HepG2 (cell line): ENCODE data around the gene AFG1L. TPM values are rescaled to one million over a fixed set of nuclear protein-coding genes. Genes with fewer than 3 reads are reported as not detected.

Experiments
- ATAC-seq: fragments of 200-7000 bp; cut with Tn5 transposase; 3 replicates; pipeline ENCODE4 v1.9.1; 2020; ENCODE audit warnings: mild to moderate bottlenecking, moderate library complexity
- BruUV-seq: library from RNA; stranded (reverse); fragments of 400-500 nt; replicated peaks from 2 replicates; lab custom pipeline; 2021; lab: Mats Ljungman, UMichigan
- CTCF ChIA-PET: fragments of 300-600 bp; formaldehyde crosslinking; extraction: SDS; loops from one replicate; lab custom pipeline; 2021; ENCODE audit warnings: low total read pairs, inconsistent platforms, low intra/inter-chr PET ratio; lab: Yijun Ruan, JAX
- POLR2A ChIA-PET: fragments of 350-600 bp; sonication (Branson Sonifier 250); formaldehyde crosslinking; loops from one replicate; lab custom pipeline; 2020; ENCODE audit warnings: antibody characterized with exemption, inconsistent platforms; lab: Yijun Ruan, JAX
- DNase-seq: peaks from one replicate; pipeline ENCODE4 v3.0.0-alpha.2; 2015; ENCODE audit warnings: low spot score
- FAIRE-seq: peaks from 3 replicates; lab custom pipeline; 2011; peaks lifted over from hg19 to GRCh38; lab: Jason Lieb, UNC
- H2AFZ ChIP-seq: one replicate; pipeline ENCODE4 v1.6.1; 2011; ENCODE audit warnings: low read length, inconsistent platforms
- H3K27ac ChIP-seq: fragments of 300-600 bp; 3 replicates; pipeline ENCODE4 v1.8.0; 2011; ENCODE audit warnings: mixed run types, mild to moderate bottlenecking, mixed read lengths, low read length, inconsistent platforms; ENCODE audit not compliant: insufficient read depth; ENCODE audit errors: extremely low read length
- H3K27me3 ChIP-seq, 2 experiments: fragments of 200-600 bp in 1 of 2; 2 replicates in 1 of 2; 3 replicates in 1 of 2; pipeline versions ENCODE4 v1.6.0 to v1.8.0; 2011; ENCODE audit warnings: low read length in 2 of 2, mild to moderate bottlenecking in 2 of 2, moderate library complexity in 2 of 2, inconsistent platforms in 1 of 2; ENCODE audit not compliant: insufficient read depth in 2 of 2, control insufficient read depth in 1 of 2
- H3K36me3 ChIP-seq, 2 experiments: fragments of 200-600 bp in 1 of 2; replicated peaks in 1 of 2; 2 replicates in 1 of 2; 3 replicates in 1 of 2; pipeline versions ENCODE4 v1.5.1 to v1.8.0; 2011; ENCODE audit warnings: low read length in 2 of 2, inconsistent platforms in 1 of 2; ENCODE audit not compliant: insufficient read depth in 2 of 2, control insufficient read depth in 1 of 2
- H3K4me1 ChIP-seq: 2 replicates; pipeline ENCODE4 v1.5.1; 2012; ENCODE audit warnings: low read length, inconsistent platforms; ENCODE audit not compliant: insufficient read depth
- H3K4me2 ChIP-seq: 2 replicates; pipeline ENCODE4 v1.6.0; 2011; ENCODE audit warnings: low read depth, low read length, inconsistent platforms
- H3K4me3 ChIP-seq, 3 experiments: fragments of 200-600 bp in 1 of 3; sonication (generic), shearing (Covaris generic) in 1 of 3; replicated peaks in 1 of 3; 2 replicates each; pipeline ENCODE4 v1.5.1; 2011 to 2016; ENCODE audit warnings: low read length in 3 of 3, inconsistent platforms in 2 of 3, low read depth in 2 of 3, mild to moderate bottlenecking in 2 of 3, control low read depth in 1 of 3, mixed read lengths in 1 of 3; ENCODE audit not compliant: insufficient read depth in 1 of 3
- H3K79me2 ChIP-seq: one replicate; pipeline ENCODE4 v1.6.1; 2011; ENCODE audit warnings: low read length, inconsistent platforms; ENCODE audit not compliant: insufficient read depth
- H3K9ac ChIP-seq: 2 replicates; pipeline ENCODE4 v1.6.0; 2011; ENCODE audit warnings: mild to moderate bottlenecking, low read depth, low read length, inconsistent platforms; ENCODE audit not compliant: insufficient read depth
- H3K9me3 ChIP-seq: 2 replicates; pipeline ENCODE4 v1.5.1; 2012; ENCODE audit warnings: mild to moderate bottlenecking, low read length
- H4K20me1 ChIP-seq: 2 replicates; pipeline ENCODE4 v1.6.0; 2011; ENCODE audit warnings: inconsistent platforms, mild to moderate bottlenecking, low read length, moderate library complexity; ENCODE audit not compliant: insufficient read depth
- AKAP8 ChIP-seq: sonication (generic); formaldehyde crosslinking; IDR thresholded peaks from 2 replicates; pipeline ENCODE4 v1.5.1; 2020; ENCODE audit warnings: mild to moderate bottlenecking, missing genetic modification reagents
- SIX1 ChIP-seq: sonication (generic); formaldehyde crosslinking; IDR thresholded peaks from 2 replicates; pipeline ENCODE4 v1.4.0; 2020; ENCODE audit warnings: missing genetic modification reagents, borderline replicate concordance
- TAF1 ChIP-seq: sonication (generic); formaldehyde crosslinking; IDR thresholded peaks from 2 replicates; pipeline ENCODE4 v1.4.0; 2020; ENCODE audit warnings: missing genetic modification reagents
- ZNF407 ChIP-seq: sonication (generic); formaldehyde crosslinking; IDR thresholded peaks from one replicate; pipeline ENCODE4 v1.5.1; 2020; ENCODE audit warnings: mild to moderate bottlenecking, missing genetic modification reagents; ENCODE audit errors: not compliant biosample characterization
- ZNF468 ChIP-seq: sonication (generic); formaldehyde crosslinking; IDR thresholded peaks from 2 replicates; pipeline ENCODE4 v1.8.0; 2022; ENCODE audit warnings: mild to moderate bottlenecking, moderate library complexity, missing genetic modification reagents
- WGBS: methylation state at CpG from one replicate; pipeline ENCODE4 v1.1.6; 2017; ENCODE audit warnings: low lambda C conversion rate; 5-methylcytosine and 5-hydroxymethylcytosine counted together
- in situ Hi-C: cut with HindIII; loops from 2 replicates; pipeline ENCODE4 v1.10.0; 2017; ENCODE audit warnings: low pct_unique_long_range_greater_than_20kb; ENCODE audit not compliant: extremely low pct_ligation_motif_present
- intact Hi-C: fragments of 100-400 bp; cut with micrococcal nuclease; formaldehyde crosslinking; loops from one replicate; pipeline ENCODE4 v1.10.0; 2022; ENCODE audit not compliant: unreplicated experiment
- polyA plus RNA-seq, 8 experiments: library from polyadenylated mRNA; depleted of rRNA in 3 of 8; stranded (reverse) in 7 of 8; unstranded in 1 of 8; fragments of >200 nt; fragmentation: Illumina TruSeq in 4 of 8; extraction: Trizol in 4 of 8; gene quantifications; 2 replicates each; pipeline versions ENCODE4 v1.2.1 to v1.2.3, GENCODE V29; 2011 to 2016; ENCODE audit warnings: low read depth in 4 of 8, missing spikeins in 1 of 8, mixed read lengths in 1 of 8; ENCODE audit not compliant: insufficient read depth in 1 of 8
- total RNA-seq, 5 experiments: library from RNA; depleted of rRNA; stranded (reverse); fragments of >200 nt; fragmentation: Illumina TruSeq; extraction: Trizol; gene quantifications; 2 replicates each; pipeline ENCODE4 v1.2.3, GENCODE V29; 2016; ENCODE audit warnings: low read depth in 1 of 5

The AFG1L gene
- total and polyA plus RNA-seq, 2 of the 13 experiments (the other 11 are each of a cell fraction or from before 2014, with no cell fraction given), result 3.1 to 14.0 TPM

GRCh38 chr6:108380876-108381275, 86.0 kb downstream of the AFG1L start:
- no peak overlapping the region for H3K9ac ChIP-seq
- CTCF ChIA-PET, result no interaction called here
- H3K4me2 ChIP-seq, result no peak overlapping the region
- ATAC-seq, result no peak
- TF ChIP-seq AKAP8 (CRISPR knock-in tag) (no peak), ZNF407 (CRISPR knock-in tag) (no peak), SIX1 (CRISPR knock-in tag) (no peak), ZNF468 (no peak), TAF1 (CRISPR knock-in tag) (no peak)
- no TSS peak for BruUV-seq
- H3K4me1 ChIP-seq, result peaks cover 6% of the 10 kb centered on the region; the same call in 1 of the 2 replicates
- no peak overlapping the region for H2AFZ ChIP-seq
- in situ Hi-C loops (no loop called here), intact Hi-C loops (no loop called here)
- POLR2A ChIA-PET, result no interaction called here
- H3K4me3 ChIP-seq, result no peak overlapping the region
- no peaks in the 10 kb centered on the region for H4K20me1 ChIP-seq
- no peak for DNase-seq
- no peak overlapping the region for H3K27ac ChIP-seq
- H3K9me3 ChIP-seq, result no peaks in the 10 kb centered on the region
- no peak for FAIRE-seq
- H3K36me3 ChIP-seq, result 0 out of 5 replicates have a peak, but pooled peaks cover 0 to 2% of the 10 kb centered on the region in 2 experiments
- no peaks in the 10 kb centered on the region for H3K79me2 ChIP-seq
- WGBS, result 96% methylated on average over 3 of the region's 3 CpGs
- no peaks in the 10 kb centered on the region for H3K27me3 ChIP-seq
